SHP77 treated with DMSO at 0.1 percent for 48 hours (cell line): ENCODE measurements around the gene DCAF4.
"Not testable (repeated sequence)": the region's sequence is repeated elsewhere in the genome, so short reads cannot be mapped to it uniquely, and the experiment has no call there.

ENCODE experiments used
- DNase-seq: peaks from one replicate; lab custom pipeline; 2025; lab: John Stamatoyannopoulos, UW

Gene DCAF4

GRCh38 chr14:72932893-72933292, 6.6 kb downstream of the DCAF4 start:
- DNase-seq: no peak

GRCh38 chr14:72939630-72940029, 13.4 kb downstream of the DCAF4 start:
- no peak for DNase-seq

- no peak for DNase-seq
These were observed 15.2 kb downstream of the DCAF4 start for GRCh38 chr14:72941286-72941985.

- no peak for DNase-seq
These were observed 16.7 kb downstream of the DCAF4 start for GRCh38 chr14:72942934-72943333.

GRCh38 chr14:72943876-72944430, 17.7 kb downstream of the DCAF4 start:
- no peak for DNase-seq

GRCh38 chr14:72945356-72946027, 19.2 kb downstream of the DCAF4 start:
- no peak for DNase-seq

GRCh38 chr14:72946491-72946890, 20.2 kb downstream of the DCAF4 start:
- no peak for DNase-seq

GRCh38 chr14:72947366-72948160, 21.3 kb downstream of the DCAF4 start:
- no peak for DNase-seq

- no peak for DNase-seq
These were observed 22.3 kb downstream of the DCAF4 start for GRCh38 chr14:72948481-72949138.

- DNase-seq: no peak
These were observed 25.9 kb downstream of the DCAF4 start for GRCh38 chr14:72952171-72952570.

GRCh38 chr14:72956741-72957140, 30.5 kb downstream of the DCAF4 start:
- DNase-seq: not testable (repeated sequence)

- no peak for DNase-seq
These were observed 30.9 kb downstream of the DCAF4 start for GRCh38 chr14:72957213-72957612.

- no peak for DNase-seq
These were observed 32.3 kb downstream of the DCAF4 start for GRCh38 chr14:72958548-72958947.

- DNase-seq: not testable (repeated sequence)
These were observed 34.8 kb downstream of the DCAF4 start for GRCh38 chr14:72961016-72961415.

- DNase-seq: no peak
These were observed 35.5 kb downstream of the DCAF4 start for GRCh38 chr14:72961579-72962335.

GRCh38 chr14:72962336-72962754, 36.1 kb downstream of the DCAF4 start:
- not testable (repeated sequence) for DNase-seq

GRCh38 chr14:72962829-72963312, 36.6 kb downstream of the DCAF4 start:
- DNase-seq: no peak

GRCh38 chr14:72965249-72965648, 39.0 kb downstream of the DCAF4 start:
- DNase-seq: no peak

- no peak for DNase-seq
These were observed 39.8 kb downstream of the DCAF4 start for GRCh38 chr14:72966038-72966437.

GRCh38 chr14:72968316-72968715, 42.1 kb downstream of the DCAF4 start:
- DNase-seq: no peak

- no peak for DNase-seq
These were observed 43.9 kb downstream of the DCAF4 start for GRCh38 chr14:72970058-72970630.
